Lower lobe of right lung (tissue), 2 donors: ENCODE data around the gene MYH4. TPM values are rescaled to one million over a fixed set of nuclear protein-coding genes. Genes with fewer than 3 reads are reported as not detected.

Experiments used
- ATAC-seq, 2 donors: fragments of 200-7000 bp; cut with Tn5 transposase; one replicate each; pipeline ENCODE4 v1.9.1; 2020 to 2022; ENCODE audit warnings: mild to moderate bottlenecking in 2 of 2, moderate library complexity in 2 of 2
- DNase-seq: peaks from one replicate; pipeline ENCODE4 v3.0.0-alpha.2; 2020
- H3K27ac ChIP-seq: fragments of 200-600 bp; one replicate; pipeline ENCODE4 v1.8.0; 2022
- H3K27me3 ChIP-seq: fragments of 200-600 bp; one replicate; pipeline ENCODE4 v1.8.0; 2022; ENCODE audit warnings: low read depth
- H3K36me3 ChIP-seq: fragments of 200-600 bp; one replicate; pipeline ENCODE4 v1.8.0; 2022; ENCODE audit warnings: mild to moderate bottlenecking
- H3K4me1 ChIP-seq: fragments of 200-600 bp; one replicate; pipeline ENCODE4 v1.8.0; 2022
- H3K4me3 ChIP-seq: fragments of 200-600 bp; one replicate; pipeline ENCODE4 v1.8.0; 2022; ENCODE audit warnings: mild to moderate bottlenecking
- H3K9me3 ChIP-seq: fragments of 200-600 bp; one replicate; pipeline ENCODE4 v1.8.0; 2022
- CTCF ChIP-seq: fragments of 200-600 bp; IDR thresholded peaks from one replicate; pipeline ENCODE4 v1.8.0; 2022; ENCODE audit warnings: antibody characterized with exemption, mild to moderate bottlenecking
- intact Hi-C: fragments of 100-400 bp; cut with DNase I; formaldehyde crosslinking; loops from one replicate; pipeline ENCODE4 v1.11.0; 2022
- total RNA-seq: library from RNA; stranded (reverse); fragmentation: NEBNext Ultra II Directional; extraction: Animal tissue kit (Norgen Biotek cat#: 25700); gene quantifications from one replicate; pipeline ENCODE4 v1.2.1, GENCODE V29; 2021
- donor health status: DM: no; HTN: yes; CAD: no; lungs with severe emphysema.

The MYH4 gene
- total RNA-seq, 1 donor from 2014 or later, result not detected

DNA sequence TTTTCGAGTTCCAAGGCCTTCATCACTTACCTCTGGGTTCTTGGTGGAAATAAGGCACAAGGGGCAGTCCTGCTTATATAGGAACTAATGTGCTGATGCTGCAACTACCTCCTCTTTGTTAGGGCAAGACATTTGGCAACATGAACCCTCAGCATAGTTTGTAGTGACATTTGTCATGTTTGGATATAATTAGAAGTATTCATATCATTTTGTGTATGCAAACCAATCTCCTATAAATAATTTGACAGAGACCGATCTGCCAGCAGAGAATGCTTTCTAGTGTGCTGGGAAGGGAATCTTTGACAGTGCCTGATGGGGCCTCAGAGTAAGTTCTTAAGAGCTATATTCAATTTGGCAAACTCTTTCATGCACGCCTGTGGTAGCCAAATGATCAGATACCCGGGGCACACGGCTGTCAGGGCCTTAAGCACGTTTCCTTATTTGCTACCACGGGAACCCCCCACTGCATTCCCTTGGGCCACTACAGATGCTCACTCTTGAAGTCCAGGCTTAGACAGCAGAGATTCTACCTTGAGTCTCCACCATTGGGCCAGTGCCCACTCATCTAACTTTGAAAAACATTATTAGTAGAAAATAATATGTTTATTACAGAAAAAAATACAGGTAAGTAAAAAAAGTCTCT is 47.3 kb downstream of the MYH4 start, which contains the start of gene MYH8:
MYH8 (minus strand) TSS at position 51 of the 643 bp plus-strand sequence. CDS start 1,723 bp downstream, outside the sequence.
- Histone ChIP-seq H3K4me1 (no peaks in the 10 kb centered on the region), H3K4me3 (no peak within 1 kb of the TSS), H3K27ac (no peak within 1 kb of the TSS), H3K9me3 (no peaks in the 10 kb centered on the region), H3K27me3 (no peaks in the 10 kb centered on the region), H3K36me3 (no peaks in the 10 kb centered on the region)
- DNase-seq (no peak), ATAC-seq (no peak)
- no peak for TF ChIP-seq CTCF
- intact Hi-C loops, result no loop called here

DNA sequence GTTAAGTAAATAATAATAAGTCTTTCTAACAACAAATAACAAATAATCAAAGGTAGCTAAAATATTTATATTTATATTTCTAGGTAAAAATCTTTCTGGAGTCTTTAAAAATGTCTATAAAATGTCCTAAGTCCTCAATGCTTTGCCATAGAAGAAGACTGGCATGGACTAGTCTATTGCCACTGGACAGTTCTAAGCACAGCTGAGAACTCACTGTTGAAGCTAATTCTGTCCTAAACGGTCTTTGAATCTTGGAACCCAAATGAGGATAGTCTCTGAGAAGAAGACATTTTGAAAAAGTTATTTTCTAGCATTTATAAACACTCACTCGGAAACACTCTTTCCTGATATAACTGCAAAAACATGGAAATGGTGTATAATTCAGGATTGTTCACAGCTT is 48.1 kb downstream of the MYH4 start:
- Histone ChIP-seq H3K9me3 (no peaks in the 10 kb centered on the region), H3K4me1 (no peaks in the 10 kb centered on the region), H3K4me3 (no peak overlapping the region), H3K27me3 (no peaks in the 10 kb centered on the region), H3K27ac (no peak overlapping the region), H3K36me3 (no peaks in the 10 kb centered on the region)
- ATAC-seq (no peak), DNase-seq (no peak)
- intact Hi-C loops, result no loop called here
- no peak for TF ChIP-seq CTCF

GRCh38 chr17:10420811-10421210 is 48.5 kb downstream of the MYH4 start:
- no peaks in the 10 kb centered on the region for H3K4me1 ChIP-seq
- H3K9me3 ChIP-seq, result no peaks in the 10 kb centered on the region
- no peaks in the 10 kb centered on the region for H3K27me3 ChIP-seq
- ATAC-seq, result no peak
- no peak overlapping the region for H3K27ac ChIP-seq
- intact Hi-C loops, result no loop called here
- no peak overlapping the region for H3K4me3 ChIP-seq
- no peaks in the 10 kb centered on the region for H3K36me3 ChIP-seq
- no peak for DNase-seq
- TF ChIP-seq CTCF, result no peak

DNA sequence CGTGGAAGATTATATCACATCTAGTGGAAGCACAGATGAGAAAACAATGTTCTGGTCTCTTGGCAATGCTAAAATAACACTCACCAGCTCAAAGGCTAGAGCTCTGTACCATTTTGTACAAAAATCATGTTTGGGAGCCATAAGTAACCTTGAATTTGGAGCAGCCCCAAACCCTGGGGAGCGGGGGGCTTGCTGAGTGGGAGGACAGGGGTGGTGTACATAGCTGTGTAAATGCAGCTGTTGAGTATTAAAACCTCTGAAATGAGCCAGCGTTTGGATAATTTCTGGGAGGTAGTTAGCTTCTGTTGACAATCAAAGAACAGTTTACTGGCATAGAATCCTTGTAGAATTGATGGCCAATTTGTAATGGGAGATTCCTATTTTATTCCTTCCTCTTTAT is 51.9 kb downstream of the MYH4 start:
- H3K9me3 ChIP-seq, result no peaks in the 10 kb centered on the region
- intact Hi-C loops, result no loop called here
- ATAC-seq (no peak), DNase-seq (no peak)
- H3K4me1 ChIP-seq, result no peaks in the 10 kb centered on the region
- no peak overlapping the region for H3K4me3 ChIP-seq
- H3K27ac ChIP-seq, result no peak overlapping the region
- no peaks in the 10 kb centered on the region for H3K27me3 ChIP-seq
- no peak for TF ChIP-seq CTCF
- no peaks in the 10 kb centered on the region for H3K36me3 ChIP-seq

GRCh38 chr17:10415161-10415560 is 54.2 kb downstream of the MYH4 start:
- DNase-seq (no peak), ATAC-seq (no peak)
- no peak overlapping the region for H3K4me3 ChIP-seq
- H3K27ac ChIP-seq, result no peak overlapping the region
- intact Hi-C loops, result no loop called here
- no peak for TF ChIP-seq CTCF
- H3K27me3 ChIP-seq, result no peaks in the 10 kb centered on the region
- no peaks in the 10 kb centered on the region for H3K4me1 ChIP-seq
- H3K9me3 ChIP-seq, result no peaks in the 10 kb centered on the region
- H3K36me3 ChIP-seq, result no peaks in the 10 kb centered on the region
